Ovary (tissue), 9 donors: Measurements from ENCODE around the gene TMCO4. TPM values are rescaled to one million over a fixed set of nuclear protein-coding genes. Genes with fewer than 3 reads are reported as not detected.

ENCODE experiments used
- DNase-seq, 5 donors: peaks; one replicate each; pipeline ENCODE4 v3.0.0-alpha.2; 2019 to 2020
- H3K27ac ChIP-seq, 2 donors: fragments of 200-600 bp; one replicate each; pipeline versions ENCODE4 v1.5.1 to v1.8.0; 2019 to 2022
- H3K27me3 ChIP-seq: fragments of 200-600 bp; one replicate; pipeline ENCODE4 v1.8.0; 2022
- H3K36me3 ChIP-seq: fragments of 200-600 bp; sonication (generic); one replicate; pipeline ENCODE4 v1.5.1; 2019
- H3K4me1 ChIP-seq: one replicate; pipeline ENCODE4 v1.8.1; 2013; ENCODE audit warnings: mild to moderate bottlenecking, moderate library complexity; ENCODE audit not compliant: insufficient read depth
- H3K4me3 ChIP-seq: fragments of 200-600 bp; sonication (generic); one replicate; pipeline ENCODE4 v1.5.1; 2017
- H3K9me3 ChIP-seq, 2 donors: fragments of 200-600 bp in 1 of 2; sonication (generic) in 1 of 2; one replicate each; pipeline versions ENCODE4 v1.5.1 to v1.8.1; 2013 to 2019; ENCODE audit warnings: mild to moderate bottlenecking in 1 of 2, moderate library complexity in 1 of 2
- EP300 ChIP-seq: sonication (generic); formaldehyde crosslinking; IDR thresholded peaks from one replicate; pipeline ENCODE4 v1.6.1; 2017; ENCODE audit warnings: antibody characterized with exemption
- POLR2A ChIP-seq: fragments of 450-650 bp; IDR thresholded peaks from one replicate; pipeline ENCODE4 v1.6.1; 2017; ENCODE audit warnings: antibody characterized with exemption, mild to moderate bottlenecking, moderate library complexity
- WGBS, 3 donors: extraction: QIAGEN DNeasy Blood & Tissue Kit in 1 of 3; methylation state at CpG; one replicate each; pipeline versions ENCODE4 v1.1.5 to v1.1.7; 2013 to 2017; 5-methylcytosine and 5-hydroxymethylcytosine counted together
- intact Hi-C, 4 donors: fragments of 100-400 bp; cut with DNase I; formaldehyde crosslinking; loops; one replicate each; pipeline versions ENCODE4 v1.11.0 to v1.15.1; 2022 to 2023
- polyA plus RNA-seq, 2 donors: library from polyadenylated mRNA; stranded (reverse); fragments of 200-250 nt in 1 of 2; fragments of 350-450 nt in 1 of 2; fragmentation: Illumina TruSeq in 1 of 2; extraction: RNeasy Lipid Tissue Mini Kit (QIAGEN cat#74804) in 1 of 2; gene quantifications; one replicate each; pipeline ENCODE4 v1.2.3, GENCODE V29; 2013 to 2014
- total RNA-seq, 7 donors: library from RNA; depleted of rRNA in 2 of 7; stranded (reverse); fragments of >200 nt in 2 of 7; fragmentation: NEBNext Ultra II Directional in 3 of 7; extraction: Animal tissue kit (Norgen Biotek cat#: 25700) in 3 of 7; gene quantifications; one replicate each; pipeline versions ENCODE4 v1.1.0 to v1.2.4, GENCODE V29; 2016 to 2023
- TF ChIP-seq, protein P1 (sequence below), 3 donors: fragments of 450-650 bp in 2 of 3; fragments of 200-600 bp in 1 of 3; IDR thresholded peaks; one replicate each; pipeline versions ENCODE4 v1.5.1 to v1.8.0; 2016 to 2022; ENCODE audit warnings: antibody characterized with exemption in 3 of 3, mild to moderate bottlenecking in 1 of 3
- donor health status: DM: no; HTN: no; CAD: no; lungs with moderate emphysema.
- donor health status: DM: no; HTN: no; CAD: no.
- donor health status: Bipolar disorder and iron deficiency.
- donor health status: DM: yes; HTN: yes; CAD: no.
- donor health status: DM: no; HTN: no; CAD: no.
- donor health status: DM: yes; HTN: yes; CAD: no.

Gene TMCO4
- total and polyA plus RNA-seq, 9 donors: 14.2 to 26.0 (median 21.4) TPM

DNA sequence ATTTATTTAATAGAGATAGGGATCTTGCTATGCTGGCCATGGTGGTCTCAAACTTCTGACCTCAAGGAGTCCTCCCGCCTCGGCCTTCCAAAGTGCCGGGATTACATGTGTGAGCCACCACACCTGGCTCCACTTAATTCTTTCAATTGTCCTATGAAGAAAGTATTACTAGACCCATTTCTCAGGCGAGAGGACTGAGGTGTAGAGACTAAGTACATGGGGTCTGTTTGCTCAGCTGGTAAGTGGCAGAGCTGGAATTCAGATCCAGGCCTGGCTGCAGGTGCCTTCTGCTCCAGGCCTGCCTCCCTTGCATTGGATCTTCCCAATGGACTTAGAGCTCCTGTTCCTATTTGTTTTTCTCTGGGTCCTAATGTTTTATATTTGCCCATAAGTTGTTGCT lies 79.5 kb downstream of the TMCO4 start:
- Histone ChIP-seq H3K27ac (no peak overlapping the region), H3K9me3 (no peaks in the 10 kb centered on the region), H3K4me1 (no peaks in the 10 kb centered on the region), H3K4me3 (no peak overlapping the region), H3K27me3 (no peaks in the 10 kb centered on the region), H3K36me3 (no peaks in the 10 kb centered on the region)
- TF ChIP-seq, protein P1, sequence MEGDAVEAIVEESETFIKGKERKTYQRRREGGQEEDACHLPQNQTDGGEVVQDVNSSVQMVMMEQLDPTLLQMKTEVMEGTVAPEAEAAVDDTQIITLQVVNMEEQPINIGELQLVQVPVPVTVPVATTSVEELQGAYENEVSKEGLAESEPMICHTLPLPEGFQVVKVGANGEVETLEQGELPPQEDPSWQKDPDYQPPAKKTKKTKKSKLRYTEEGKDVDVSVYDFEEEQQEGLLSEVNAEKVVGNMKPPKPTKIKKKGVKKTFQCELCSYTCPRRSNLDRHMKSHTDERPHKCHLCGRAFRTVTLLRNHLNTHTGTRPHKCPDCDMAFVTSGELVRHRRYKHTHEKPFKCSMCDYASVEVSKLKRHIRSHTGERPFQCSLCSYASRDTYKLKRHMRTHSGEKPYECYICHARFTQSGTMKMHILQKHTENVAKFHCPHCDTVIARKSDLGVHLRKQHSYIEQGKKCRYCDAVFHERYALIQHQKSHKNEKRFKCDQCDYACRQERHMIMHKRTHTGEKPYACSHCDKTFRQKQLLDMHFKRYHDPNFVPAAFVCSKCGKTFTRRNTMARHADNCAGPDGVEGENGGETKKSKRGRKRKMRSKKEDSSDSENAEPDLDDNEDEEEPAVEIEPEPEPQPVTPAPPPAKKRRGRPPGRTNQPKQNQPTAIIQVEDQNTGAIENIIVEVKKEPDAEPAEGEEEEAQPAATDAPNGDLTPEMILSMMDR (IDR thresholded peaks at IDR 0.05): no peak
- no peak for TF ChIP-seq POLR2A
- TF ChIP-seq EP300: no peak
- intact Hi-C loops: no loop called here
- no peak for DNase-seq
- WGBS, 3 donors: 94 to 98% (median 95%) methylated on average over 4 of the region's 4 CpGs

DNA sequence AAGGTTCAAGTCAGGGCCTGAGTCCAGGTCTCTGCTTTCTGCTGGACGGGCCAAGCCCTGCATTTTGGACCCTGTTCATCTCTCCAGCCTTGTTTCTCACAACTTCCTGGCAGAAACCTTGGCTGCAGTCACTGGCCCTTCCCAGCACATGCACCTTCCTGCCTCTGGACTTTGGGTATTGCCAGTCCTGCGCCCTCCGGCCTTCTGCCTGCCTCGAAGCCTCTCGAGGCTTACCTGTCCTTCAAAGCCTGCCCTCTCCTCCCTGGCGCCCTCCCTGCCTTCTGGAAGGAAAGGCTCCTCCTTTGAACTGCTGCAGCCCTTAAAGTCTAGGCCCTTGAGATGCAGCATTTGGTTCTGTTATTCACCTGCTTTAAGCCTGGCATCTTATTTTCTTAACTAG lies 82.2 kb downstream of the TMCO4 start:
- intact Hi-C loops: no loop called here
- TF ChIP-seq EP300: no peak
- TF ChIP-seq, protein P1 (IDR thresholded peaks at IDR 0.05): no peak
- no peaks in the 10 kb centered on the region for H3K9me3 ChIP-seq
- H3K4me3 ChIP-seq: no peak overlapping the region
- H3K36me3 ChIP-seq: no peaks in the 10 kb centered on the region
- no peak for DNase-seq
- WGBS, 3 donors: 74 to 84% (median 81%) methylated on average over 6 of the region's 6 CpGs
- H3K27me3 ChIP-seq: no peaks in the 10 kb centered on the region
- H3K27ac ChIP-seq: no peak overlapping the region
- no peaks in the 10 kb centered on the region for H3K4me1 ChIP-seq

DNA sequence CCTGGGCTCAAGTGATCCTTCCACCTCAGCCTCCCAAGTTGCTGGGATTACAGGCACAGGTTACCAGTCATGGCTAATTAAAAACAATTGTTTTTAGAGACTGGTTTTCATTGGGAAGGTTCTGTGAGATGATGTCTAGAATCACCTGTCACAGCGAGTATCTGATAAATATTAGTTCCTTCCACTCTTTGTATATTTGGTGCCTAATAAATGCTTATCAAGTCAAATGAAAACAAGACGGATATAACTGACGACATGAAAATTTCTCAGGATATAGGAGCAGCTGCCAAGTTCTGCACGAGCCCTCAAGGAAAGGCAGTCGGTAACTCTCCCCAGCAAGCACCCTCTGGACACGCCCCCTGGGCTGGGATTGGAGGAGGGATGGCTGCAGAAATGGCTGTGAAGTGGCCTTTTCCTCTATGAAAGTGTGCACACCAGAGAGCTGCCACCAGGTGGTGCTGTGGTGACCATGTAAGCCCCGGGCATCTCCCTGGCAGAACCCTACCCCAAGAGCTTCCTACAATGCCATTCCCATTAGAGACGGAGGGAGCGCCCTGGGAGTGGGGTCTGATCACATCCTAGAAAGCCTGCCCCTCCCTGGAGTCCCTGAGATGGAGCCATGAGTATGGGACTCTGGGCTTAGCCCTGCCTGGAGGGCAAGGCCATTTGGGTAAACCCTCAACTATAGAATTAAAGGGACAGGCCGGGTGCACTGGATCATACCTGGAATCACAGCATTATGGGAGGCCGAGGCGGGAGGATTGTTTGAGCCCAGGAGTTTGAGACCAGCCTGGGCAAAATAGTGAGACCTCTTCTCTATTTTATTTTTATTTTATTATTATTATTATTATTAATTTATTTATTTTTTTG lies 84.1 kb downstream of the TMCO4 start:
- 42 to 46% (median 45%) methylated on average over 12 of the region's 12 CpGs for WGBS, 3 donors
- TF ChIP-seq, protein P1 (IDR thresholded peaks at IDR 0.05): peak in 1 of 3 donors; percentile 36
- TF ChIP-seq POLR2A: no peak
- intact Hi-C loops: no loop called here
- peak; percentile 66 to 84 (median 72) for DNase-seq
- no peaks in the 10 kb centered on the region for H3K9me3 ChIP-seq
- no peaks in the 10 kb centered on the region for H3K27me3 ChIP-seq
- no peaks in the 10 kb centered on the region for H3K4me1 ChIP-seq
- no peaks in the 10 kb centered on the region for H3K36me3 ChIP-seq
- H3K27ac ChIP-seq: no peak overlapping the region
- H3K4me3 ChIP-seq: no peak overlapping the region

DNA sequence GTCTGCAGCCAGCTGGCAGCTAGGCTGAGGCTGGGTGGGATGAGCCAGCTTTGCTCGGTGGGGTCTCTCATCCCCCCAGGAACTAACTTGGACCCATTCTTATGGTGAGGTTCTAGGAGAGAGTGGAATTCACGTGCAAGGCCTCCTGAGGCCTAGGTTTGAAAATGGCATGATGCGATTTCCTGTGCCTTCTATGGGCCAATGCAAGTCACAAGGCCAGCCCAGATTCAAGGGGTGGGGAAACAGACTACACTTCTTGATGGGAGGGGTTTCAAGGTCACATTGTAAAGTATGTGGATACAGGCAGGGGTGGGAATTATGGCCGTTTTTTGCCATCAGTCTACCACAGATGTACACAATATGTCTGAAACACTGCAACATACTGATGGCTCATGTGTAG lies 86.8 kb downstream of the TMCO4 start:
- no peak for DNase-seq
- no peaks in the 10 kb centered on the region for H3K27me3 ChIP-seq
- TF ChIP-seq, protein P1 (IDR thresholded peaks at IDR 0.05): no peak
- no peak for TF ChIP-seq EP300
- no peak for TF ChIP-seq POLR2A
- no peaks in the 10 kb centered on the region for H3K36me3 ChIP-seq
- no peaks in the 10 kb centered on the region for H3K4me1 ChIP-seq
- no peak overlapping the region for H3K4me3 ChIP-seq
- intact Hi-C loops: no loop called here
- WGBS, 3 donors: 66 to 68% (median 68%) methylated on average over 4 of the region's 4 CpGs
- H3K27ac ChIP-seq: no peak overlapping the region
- no peaks in the 10 kb centered on the region for H3K9me3 ChIP-seq
